Hematopoietic multipotent progenitor cell treated with erythropoietin and hydrocortisone succinate and interleukin-3 and kit ligand, for 4 days (in vitro differentiated cells): ENCODE results near the gene DNAH14.
A peak's percentile ranks its signal among the peaks of the same experiment; 100 is the strongest.

Experiments used
- DNase-seq: peaks from one replicate; pipeline ENCODE4 v3.0.0-alpha.2; 2015

The DNAH14 gene

DNA sequence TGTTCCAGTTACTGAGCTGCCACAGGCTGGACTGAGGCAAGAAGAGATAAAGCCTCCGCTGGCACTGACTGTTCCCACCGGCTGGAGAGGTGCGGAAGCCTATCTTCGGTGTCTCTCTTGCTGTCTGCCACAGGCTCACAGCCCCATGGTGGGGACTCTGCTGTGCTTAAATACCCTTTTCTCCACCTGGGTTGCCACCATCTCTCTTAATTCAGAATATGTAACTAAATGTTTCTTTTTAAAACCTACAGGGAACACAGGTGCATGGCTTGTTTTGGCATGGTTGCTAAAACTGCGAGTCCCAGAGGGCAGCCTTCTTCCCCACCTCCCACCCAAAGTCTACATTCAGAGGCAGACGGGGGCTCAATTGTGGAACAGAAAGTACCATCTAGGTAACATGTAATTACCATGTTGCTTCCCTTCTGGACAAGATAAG is 506.5 kb downstream of the DNAH14 start:
- peak; percentile 34 for DNase-seq

DNA sequence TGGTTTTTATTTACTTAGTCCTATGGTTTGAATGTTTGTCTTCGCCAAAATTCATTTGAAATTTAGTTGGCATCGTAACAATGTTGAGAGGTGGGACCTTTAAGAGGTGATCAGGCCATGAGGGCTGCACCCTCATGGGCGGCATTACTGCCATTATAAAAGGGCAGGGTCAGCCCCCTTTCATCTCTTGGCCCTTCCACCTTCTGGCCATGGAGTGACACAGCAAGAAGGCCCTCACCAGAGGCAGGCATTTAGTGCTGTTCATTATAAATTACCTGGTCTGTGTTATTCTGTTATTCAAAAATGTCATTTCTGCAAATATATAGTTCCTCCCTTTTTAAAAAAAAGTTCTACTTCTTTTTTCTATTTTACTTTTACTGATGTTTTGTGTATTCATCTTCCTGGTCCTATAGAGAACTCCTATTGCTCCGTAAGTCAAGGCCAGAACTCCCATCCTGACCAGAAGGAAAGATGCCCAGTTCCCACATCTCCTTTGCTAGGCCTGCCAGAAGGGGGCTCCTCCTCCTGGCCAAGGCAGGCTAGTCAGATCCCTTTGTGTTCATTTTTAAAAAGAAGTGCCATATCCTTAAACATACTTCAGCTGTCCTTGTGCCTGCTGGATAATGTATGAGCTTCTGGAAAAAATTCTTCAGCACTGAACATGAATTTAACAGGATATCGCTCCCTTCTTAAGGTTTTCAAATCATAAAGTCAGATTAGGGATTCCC is 508.4 kb downstream of the DNAH14 start:
- DNase-seq: peak; percentile 41

- no peak for DNase-seq
Measured at GRCh38 chr1:225440380-225441221, 511.1 kb downstream of the DNAH14 start.

GRCh38 chr1:225441314-225442122 is 512.0 kb downstream of the DNAH14 start:
- DNase-seq: peak; percentile 49

- DNase-seq: no peak
Measured at GRCh38 chr1:225442123-225442505, 512.6 kb downstream of the DNAH14 start.

- DNase-seq: no peak
Measured at GRCh38 chr1:225445639-225446594, 516.4 kb downstream of the DNAH14 start.

DNA sequence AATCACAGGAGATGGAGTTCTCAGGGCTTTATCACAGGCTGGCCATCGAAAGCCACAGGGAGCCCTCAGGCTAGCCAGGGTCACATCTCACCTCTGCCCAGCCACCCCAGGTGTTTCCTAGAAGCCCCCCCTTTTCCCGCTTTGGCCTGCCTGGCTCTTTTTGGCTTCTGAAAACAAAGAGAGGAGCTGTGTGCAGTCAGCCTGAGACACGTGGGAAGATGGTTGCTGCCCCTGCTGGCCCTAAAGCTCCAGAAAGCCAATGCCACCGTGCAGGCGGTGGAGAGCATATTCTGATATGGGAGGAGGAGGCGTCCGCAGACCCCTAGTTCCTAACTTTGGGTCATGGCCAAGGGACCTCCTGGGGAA is 517.1 kb downstream of the DNAH14 start:
- no peak for DNase-seq

DNA sequence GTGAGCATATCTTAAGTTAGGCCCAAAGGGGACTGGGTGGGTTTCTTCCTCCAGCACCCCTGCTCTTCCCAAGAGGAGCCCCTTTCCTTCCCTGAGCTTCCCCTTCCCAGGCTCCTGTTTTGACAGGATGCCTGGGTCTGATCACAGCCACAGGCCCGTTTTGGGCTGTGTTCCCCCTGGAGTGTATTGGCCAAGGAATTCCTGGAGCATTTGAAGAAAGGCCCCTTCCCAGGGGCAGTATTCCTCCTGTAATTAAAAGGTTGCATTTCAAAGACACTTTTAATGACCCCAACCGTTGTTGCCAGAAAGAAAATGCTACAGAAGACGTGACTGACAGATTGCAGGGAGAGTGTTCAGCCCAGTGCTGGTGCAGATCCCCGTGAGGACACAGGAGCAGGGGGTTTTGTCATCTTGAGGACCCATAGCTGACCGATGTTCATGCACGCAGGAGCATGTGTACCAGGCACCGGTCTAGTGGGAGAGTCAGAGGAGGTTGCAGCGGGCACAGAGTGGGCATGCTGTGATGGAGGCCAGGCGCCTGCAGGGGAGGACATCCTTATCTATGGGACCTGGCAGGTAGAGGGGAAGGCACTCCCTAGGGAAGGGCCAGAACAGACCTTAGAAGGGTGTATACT is 517.6 kb downstream of the DNAH14 start:
- DNase-seq: no peak

DNA sequence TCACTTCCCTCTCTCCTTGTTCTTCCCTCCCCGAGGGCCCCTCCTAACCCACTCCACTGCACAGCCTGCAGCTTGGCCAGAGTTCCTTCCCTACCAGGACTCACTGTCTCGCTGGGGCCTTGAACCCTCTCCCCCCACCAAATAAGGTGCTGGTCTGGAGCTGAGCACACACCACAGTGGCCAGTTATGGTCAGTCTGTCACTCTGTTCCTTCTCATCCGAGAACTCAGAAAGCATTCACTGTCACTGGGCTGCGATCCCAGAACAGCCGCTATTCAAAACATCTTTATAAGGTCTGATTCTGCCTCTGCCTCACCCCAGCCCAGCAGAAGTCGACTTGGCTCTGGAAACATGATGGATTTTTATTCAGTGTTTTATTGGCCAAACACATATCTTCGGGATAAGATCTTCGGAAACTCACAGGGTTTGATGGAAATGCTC is 518.2 kb downstream of the DNAH14 start:
- DNase-seq: no peak

DNA sequence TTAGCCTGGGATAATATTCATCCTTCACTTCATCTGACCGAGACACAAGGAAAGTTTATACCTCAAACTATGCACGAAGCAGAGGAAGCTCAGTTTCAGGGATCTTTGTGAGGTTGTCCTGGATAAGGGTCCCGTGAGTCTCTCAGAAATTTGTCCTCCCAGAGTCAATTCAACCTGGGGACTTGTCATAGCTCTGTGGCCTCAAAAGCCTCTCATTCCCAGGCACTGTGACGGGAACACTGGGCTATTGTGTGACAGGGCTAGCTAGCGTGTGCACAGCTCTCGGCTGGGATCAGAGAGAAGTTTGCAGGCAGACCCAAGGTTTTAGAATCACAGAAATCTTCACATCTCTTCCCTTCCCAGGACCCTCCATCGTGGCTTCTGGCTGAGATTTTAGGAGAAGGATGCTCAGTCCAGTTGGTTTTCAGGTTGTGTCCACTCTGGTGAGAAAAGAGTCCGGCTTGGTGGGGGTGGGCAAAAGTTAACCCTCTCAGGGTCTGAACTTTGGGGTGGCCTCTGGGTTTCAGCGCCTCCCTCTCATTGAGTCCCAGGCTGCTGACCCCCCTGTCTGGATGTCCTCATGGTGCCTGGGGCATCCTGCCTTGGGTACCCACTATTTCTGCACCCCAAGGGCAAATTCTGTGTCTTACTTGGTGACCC is 518.8 kb downstream of the DNAH14 start:
- DNase-seq: no peak
